Mucosa of stomach (tissue), 1 donor: ENCODE data around the gene PTPRK.
A peak's percentile ranks its signal among the peaks of the same experiment; 100 is the strongest.
"Not testable (repeated sequence)": the region's sequence is repeated elsewhere in the genome, so short reads cannot be mapped to it uniquely, and the experiment has no call there.

ENCODE experiments used
- H3K27me3 ChIP-seq: one replicate; pipeline ENCODE4 v1.7.0; 2013; ENCODE audit warnings: mild to moderate bottlenecking, low read length; ENCODE audit not compliant: control insufficient read depth, insufficient read depth
- H3K36me3 ChIP-seq: one replicate; pipeline ENCODE4 v1.7.0; 2013; ENCODE audit warnings: low read length; ENCODE audit not compliant: control insufficient read depth, insufficient read depth
- H3K4me1 ChIP-seq: one replicate; pipeline ENCODE4 v1.7.0; 2013; ENCODE audit warnings: mild to moderate bottlenecking, low read length; ENCODE audit not compliant: control insufficient read depth, insufficient read depth
- H3K4me3 ChIP-seq: one replicate; pipeline ENCODE4 v1.7.0; 2013; ENCODE audit warnings: low read length
- H3K9ac ChIP-seq: one replicate; pipeline ENCODE4 v1.7.0; 2013; ENCODE audit warnings: mild to moderate bottlenecking, low read length, moderate library complexity
- H3K9me3 ChIP-seq: one replicate; pipeline ENCODE4 v1.7.0; 2013; ENCODE audit warnings: mild to moderate bottlenecking, low read length, moderate library complexity; ENCODE audit not compliant: control insufficient read depth
- donor health status: Pancreatic carcinoma.

PTPRK gene

DNA sequence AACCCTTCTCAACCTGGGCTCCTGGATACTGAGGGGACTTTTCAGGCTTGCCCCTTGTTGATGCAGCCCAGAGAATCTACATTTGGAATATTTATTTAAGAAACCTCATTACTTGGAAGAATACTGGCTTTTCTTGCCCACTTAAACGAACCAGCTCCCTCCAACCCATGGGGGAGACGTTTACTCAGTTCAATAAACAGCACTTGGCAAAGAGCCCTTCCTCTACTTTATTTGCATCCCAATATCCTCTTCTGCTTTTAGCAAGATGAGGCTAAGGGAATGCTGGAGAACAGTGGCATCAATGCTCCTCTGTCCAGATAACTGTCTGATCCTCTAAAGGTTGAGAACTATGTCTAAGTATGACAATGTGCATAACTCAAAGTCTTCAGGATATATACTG, 22.2 kb downstream of the PTPRK start:
- peaks cover 51% of the 10 kb centered on the region for H3K4me1 ChIP-seq
- H3K27me3 ChIP-seq: no peaks in the 10 kb centered on the region
- no peaks in the 10 kb centered on the region for H3K36me3 ChIP-seq
- H3K9ac ChIP-seq: no peak overlapping the region
- H3K4me3 ChIP-seq: no peak overlapping the region
- no peaks in the 10 kb centered on the region for H3K9me3 ChIP-seq

DNA sequence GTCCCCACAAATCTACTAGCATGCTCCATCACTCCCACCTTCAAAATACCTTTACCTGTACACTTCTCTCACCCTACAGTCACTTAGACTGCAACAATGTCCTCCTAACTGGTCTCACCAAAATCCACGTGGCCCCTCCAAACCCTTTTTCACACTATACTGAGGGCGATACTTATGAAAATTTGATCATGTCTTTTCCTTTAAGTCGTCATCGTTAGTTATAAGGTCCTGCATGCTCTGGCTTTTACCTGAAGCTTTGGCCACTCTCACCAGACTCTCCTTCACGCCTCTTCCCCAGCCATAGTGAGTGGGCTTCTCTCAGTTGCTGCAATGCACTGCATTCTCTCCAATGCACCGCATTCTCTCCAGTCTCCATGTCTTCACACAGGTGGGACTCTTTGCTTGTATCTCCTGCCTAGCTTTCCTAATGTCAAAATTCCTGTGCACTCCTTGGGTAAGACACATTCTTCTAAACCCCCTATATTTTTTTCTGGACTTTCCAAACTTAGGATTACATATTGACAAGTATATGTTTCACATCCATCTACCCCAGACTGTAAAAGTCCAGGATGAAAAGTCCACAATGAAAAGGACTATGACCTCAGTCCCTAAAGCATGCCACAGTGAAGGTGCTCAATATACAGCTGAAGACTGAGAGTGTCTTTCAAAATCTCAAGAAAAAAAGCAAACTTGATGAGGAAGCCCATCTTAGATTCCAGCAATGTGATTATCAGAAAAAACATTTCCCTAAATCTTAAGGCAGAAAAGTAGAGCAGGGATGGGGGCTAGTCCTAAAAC, 24.7 kb downstream of the PTPRK start:
- Histone ChIP-seq H3K27me3 (no peaks in the 10 kb centered on the region), H3K36me3 (no peaks in the 10 kb centered on the region), H3K9ac (no peak overlapping the region), H3K9me3 (no peaks in the 10 kb centered on the region), H3K4me1 (peaks cover 58% of the 10 kb centered on the region), H3K4me3 (no peak overlapping the region)

GRCh38 chr6:128494440-128494839, 26.0 kb downstream of the PTPRK start:
- no peak overlapping the region for H3K4me3 ChIP-seq
- H3K27me3 ChIP-seq: no peaks in the 10 kb centered on the region
- H3K9ac ChIP-seq: no peak overlapping the region
- H3K36me3 ChIP-seq: no peaks in the 10 kb centered on the region
- H3K4me1 ChIP-seq: peaks cover 45% of the 10 kb centered on the region
- no peaks in the 10 kb centered on the region for H3K9me3 ChIP-seq

DNA sequence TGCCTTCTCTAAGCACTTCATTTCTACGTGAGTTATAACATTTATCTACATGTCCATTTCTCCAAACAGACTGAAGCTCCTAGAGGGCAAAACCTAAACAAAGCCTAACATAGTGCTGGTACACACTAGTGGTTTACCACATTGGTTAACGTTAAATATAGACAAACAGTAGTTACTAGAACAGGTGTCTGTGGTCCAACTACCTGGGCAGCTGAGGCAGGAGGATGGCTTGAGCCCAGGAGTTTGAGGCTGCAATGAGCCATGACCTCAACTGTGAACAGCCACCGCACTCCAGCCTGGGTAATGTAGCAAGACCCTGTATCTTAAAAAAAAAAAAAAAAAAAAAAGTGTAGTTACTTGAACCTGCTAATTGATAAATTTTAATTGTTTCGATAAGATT, 26.5 kb downstream of the PTPRK start:
- H3K9me3 ChIP-seq: no peaks in the 10 kb centered on the region
- no peak overlapping the region for H3K9ac ChIP-seq
- no peak overlapping the region for H3K4me3 ChIP-seq
- peaks cover 40% of the 10 kb centered on the region for H3K4me1 ChIP-seq
- H3K27me3 ChIP-seq: no peaks in the 10 kb centered on the region
- no peaks in the 10 kb centered on the region for H3K36me3 ChIP-seq

DNA sequence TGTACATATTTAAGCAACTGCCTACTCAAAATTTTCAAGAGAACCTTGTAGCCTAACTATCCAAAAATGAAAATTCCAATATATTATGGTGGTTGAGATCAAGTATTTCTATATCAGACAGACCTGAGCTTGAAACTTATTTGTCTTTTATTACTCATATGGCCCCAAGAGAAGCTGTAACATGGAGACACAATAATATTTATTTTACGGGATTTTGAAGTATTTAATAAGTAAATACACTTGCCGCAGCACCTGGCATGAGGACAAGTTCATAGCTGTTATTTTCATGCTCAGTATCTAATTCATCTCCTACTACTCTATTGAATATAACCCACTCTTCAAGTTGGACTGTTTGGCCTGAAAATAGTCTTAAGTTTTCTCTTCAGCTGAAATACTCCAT, 28.0 kb downstream of the PTPRK start:
- Histone ChIP-seq H3K9ac (no peak overlapping the region), H3K36me3 (no peaks in the 10 kb centered on the region), H3K9me3 (no peaks in the 10 kb centered on the region), H3K27me3 (no peaks in the 10 kb centered on the region), H3K4me3 (no peak overlapping the region), H3K4me1 (peaks cover 44% of the 10 kb centered on the region)

DNA sequence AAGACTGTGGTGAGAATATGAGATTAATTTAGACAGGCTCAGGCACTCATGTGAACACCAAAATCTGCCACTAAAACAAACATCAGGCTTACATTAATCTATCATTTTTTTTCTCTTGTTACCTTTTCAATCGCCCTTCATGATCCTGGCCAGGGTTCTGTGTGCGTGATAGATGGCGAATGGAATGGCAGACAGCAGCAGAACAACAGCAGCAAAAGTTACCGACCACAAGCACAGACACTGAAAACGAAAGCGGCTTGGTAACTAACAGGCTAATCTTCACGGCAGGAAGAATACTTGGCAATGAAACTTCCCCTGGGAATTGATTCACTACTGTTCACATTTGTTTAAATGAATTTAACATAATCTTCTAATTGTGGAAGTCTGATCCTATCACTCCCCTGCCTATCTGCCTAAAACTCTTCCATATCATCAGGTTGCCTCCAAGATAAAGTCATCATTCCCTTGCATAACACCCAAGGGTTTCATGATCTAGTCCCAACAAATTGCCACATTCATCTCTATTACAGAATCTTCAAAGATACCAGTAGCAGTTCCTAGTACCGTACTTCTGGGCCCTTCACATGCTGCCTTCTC, 28.7 kb downstream of the PTPRK start:
- peak overlapping the region; percentile 58 for H3K9ac ChIP-seq
- peaks cover 44% of the 10 kb centered on the region for H3K4me1 ChIP-seq
- no peaks in the 10 kb centered on the region for H3K9me3 ChIP-seq
- H3K27me3 ChIP-seq: no peaks in the 10 kb centered on the region
- H3K36me3 ChIP-seq: no peaks in the 10 kb centered on the region
- no peak overlapping the region for H3K4me3 ChIP-seq

- Histone ChIP-seq H3K9me3 (no peaks in the 10 kb centered on the region), H3K4me3 (no peak overlapping the region), H3K4me1 (peaks cover 41% of the 10 kb centered on the region), H3K9ac (peak overlapping the region; percentile 58), H3K36me3 (no peaks in the 10 kb centered on the region), H3K27me3 (no peaks in the 10 kb centered on the region)
Observed at GRCh38 chr6:128491100-128491581, 29.3 kb downstream of the PTPRK start.

GRCh38 chr6:128487746-128488145, 32.7 kb downstream of the PTPRK start:
- no peaks in the 10 kb centered on the region for H3K36me3 ChIP-seq
- no peaks in the 10 kb centered on the region for H3K9me3 ChIP-seq
- H3K4me3 ChIP-seq: no peak overlapping the region
- H3K27me3 ChIP-seq: no peaks in the 10 kb centered on the region
- peaks cover 22% of the 10 kb centered on the region for H3K4me1 ChIP-seq
- H3K9ac ChIP-seq: no peak overlapping the region

GRCh38 chr6:128487055-128487454, 33.3 kb downstream of the PTPRK start:
- Histone ChIP-seq H3K4me1 (peaks cover 15% of the 10 kb centered on the region), H3K9me3 (no peaks in the 10 kb centered on the region)

GRCh38 chr6:128486580-128486979, 33.8 kb downstream of the PTPRK start:
- not testable (repeated sequence) for H3K9me3 ChIP-seq, H3K4me3 ChIP-seq, H3K9ac ChIP-seq, H3K36me3 ChIP-seq, H3K27me3 ChIP-seq
- peaks cover 12% of the 10 kb centered on the region for H3K4me1 ChIP-seq

More at GRCh38 chr6:128487055-128487454, 33.3 kb downstream of the PTPRK start:
- Histone ChIP-seq H3K9ac (no peak overlapping the region), H3K4me3 (no peak overlapping the region), H3K27me3 (no peaks in the 10 kb centered on the region), H3K36me3 (no peaks in the 10 kb centered on the region)

- Histone ChIP-seq H3K36me3 (no peaks in the 10 kb centered on the region), H3K9me3 (no peaks in the 10 kb centered on the region), H3K9ac (no peak overlapping the region), H3K27me3 (no peaks in the 10 kb centered on the region), H3K4me1 (peaks cover 17% of the 10 kb centered on the region), H3K4me3 (no peak overlapping the region)
Observed at GRCh38 chr6:128483472-128484135, 36.8 kb downstream of the PTPRK start.

GRCh38 chr6:128482642-128483041, 37.8 kb downstream of the PTPRK start:
- H3K4me3 ChIP-seq: no peak overlapping the region
- H3K9ac ChIP-seq: no peak overlapping the region
- H3K36me3 ChIP-seq: no peaks in the 10 kb centered on the region
- no peaks in the 10 kb centered on the region for H3K9me3 ChIP-seq
- H3K4me1 ChIP-seq: peaks cover 19% of the 10 kb centered on the region
- no peaks in the 10 kb centered on the region for H3K27me3 ChIP-seq
